HEK293T (cell line): Measurements from ENCODE around the gene FBXO36.

Experiments
- CTCF ChIA-PET: fragments of 350-600 bp; formaldehyde crosslinking; extraction: SDS; loops from one replicate; lab custom pipeline; 2021; ENCODE audit warnings: antibody characterized with exemption, inconsistent platforms; lab: Yijun Ruan, JAX
- POLR2A ChIA-PET: fragments of 350-600 bp; formaldehyde crosslinking; extraction: SDS; loops from one replicate; lab custom pipeline; 2020; ENCODE audit warnings: antibody characterized with exemption, inconsistent platforms; lab: Yijun Ruan, JAX
- DNase-seq: peaks from one replicate; pipeline ENCODE4 v3.0.0; 2012; ENCODE audit warnings: mixed read lengths; ENCODE audit errors: extremely low spot score
- ARNT ChIP-seq: fragments of 450-650 bp; IDR thresholded peaks from 2 replicates; pipeline ENCODE4 v1.6.1; 2017; ENCODE audit warnings: mild to moderate bottlenecking
- BHLHE40 ChIP-seq: fragments of 450-650 bp; IDR thresholded peaks from 2 replicates; pipeline ENCODE4 v1.6.1; 2016; ENCODE audit warnings: mild to moderate bottlenecking, moderate library complexity, borderline replicate concordance
- CTBP1 ChIP-seq: fragments of 450-650 bp; IDR thresholded peaks from 2 replicates; pipeline ENCODE4 v1.6.1; 2016; ENCODE audit warnings: borderline replicate concordance
- ELF4 ChIP-seq: fragments of 450-650 bp; IDR thresholded peaks from 2 replicates; pipeline ENCODE4 v1.6.1; 2017; ENCODE audit warnings: antibody characterized with exemption
- FOXA1 ChIP-seq: fragments of 450-650 bp; IDR thresholded peaks from 2 replicates; pipeline ENCODE4 v1.6.1; 2016; ENCODE audit warnings: mild to moderate bottlenecking
- FOXK2 ChIP-seq: fragments of 450-650 bp; IDR thresholded peaks from 2 replicates; pipeline ENCODE4 v1.6.1; 2016; ENCODE audit warnings: mild to moderate bottlenecking
- FOXM1 ChIP-seq: fragments of 450-650 bp; IDR thresholded peaks from 2 replicates; pipeline ENCODE4 v1.6.1; 2017; ENCODE audit warnings: mild to moderate bottlenecking, borderline replicate concordance
- HDGF ChIP-seq: fragments of 450-650 bp; IDR thresholded peaks from 2 replicates; pipeline ENCODE4 v1.6.1; 2017; ENCODE audit warnings: antibody characterized with exemption, borderline replicate concordance
- L3MBTL2 ChIP-seq: fragments of 450-650 bp; conservative IDR thresholded peaks from 2 replicates; pipeline ENCODE4 v1.6.1; 2016; ENCODE audit warnings: mild to moderate bottlenecking
- LEF1 ChIP-seq: fragments of 450-650 bp; IDR thresholded peaks from 2 replicates; pipeline ENCODE4 v1.6.1; 2017; ENCODE audit warnings: mild to moderate bottlenecking, borderline replicate concordance
- NFRKB ChIP-seq: fragments of 450-650 bp; IDR thresholded peaks from 2 replicates; pipeline ENCODE4 v1.6.1; 2016; ENCODE audit warnings: mild to moderate bottlenecking, moderate library complexity
- SP1 ChIP-seq: fragments of 450-650 bp; IDR thresholded peaks from 2 replicates; pipeline ENCODE4 v1.6.1; 2017
- SUZ12 ChIP-seq: fragments of 450-650 bp; IDR thresholded peaks from 2 replicates; pipeline ENCODE4 v1.6.1; 2016; ENCODE audit warnings: mild to moderate bottlenecking
- TARDBP ChIP-seq: fragments of 450-650 bp; IDR thresholded peaks from 2 replicates; pipeline ENCODE4 v1.6.1; 2016
- ZNF384 ChIP-seq: fragments of 450-650 bp; IDR thresholded peaks from 2 replicates; pipeline ENCODE4 v1.6.1; 2016
- TF ChIP-seq, protein P1 (sequence below): fragments of 450-650 bp; IDR thresholded peaks from 2 replicates; pipeline ENCODE4 v1.6.1; 2016

FBXO36 gene

DNA sequence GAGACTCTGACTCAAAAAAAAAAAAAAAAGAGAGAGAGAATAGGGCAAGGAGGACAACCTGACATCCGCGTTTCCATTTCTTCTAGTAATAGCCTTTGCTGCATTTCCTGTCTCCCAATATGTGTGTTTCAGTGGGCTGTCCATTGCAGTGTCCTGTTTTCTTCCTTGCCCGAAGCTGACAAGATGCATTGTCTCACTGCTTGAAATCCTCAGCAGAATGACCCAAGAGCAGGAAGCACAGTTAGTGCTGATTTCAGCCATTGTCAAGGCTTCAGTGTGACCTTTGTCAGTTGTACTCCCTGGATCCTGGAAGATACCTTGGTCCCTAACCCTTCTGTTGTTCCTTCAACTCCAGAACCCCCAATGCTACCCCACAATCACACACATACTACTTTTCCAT lies 75.3 kb downstream of the FBXO36 start:
- TF ChIP-seq ZNF384 (no peak), ELF4 (no peak), ARNT (no peak), NFRKB (no peak), SP1 (no peak), TARDBP (no peak), FOXA1 (no peak), HDGF (no peak), CTBP1 (no peak), FOXK2 (no peak), FOXM1 (no peak), SUZ12 (no peak), L3MBTL2 (no peak), BHLHE40 (no peak), LEF1 (no peak)
- TF ChIP-seq, protein P1, sequence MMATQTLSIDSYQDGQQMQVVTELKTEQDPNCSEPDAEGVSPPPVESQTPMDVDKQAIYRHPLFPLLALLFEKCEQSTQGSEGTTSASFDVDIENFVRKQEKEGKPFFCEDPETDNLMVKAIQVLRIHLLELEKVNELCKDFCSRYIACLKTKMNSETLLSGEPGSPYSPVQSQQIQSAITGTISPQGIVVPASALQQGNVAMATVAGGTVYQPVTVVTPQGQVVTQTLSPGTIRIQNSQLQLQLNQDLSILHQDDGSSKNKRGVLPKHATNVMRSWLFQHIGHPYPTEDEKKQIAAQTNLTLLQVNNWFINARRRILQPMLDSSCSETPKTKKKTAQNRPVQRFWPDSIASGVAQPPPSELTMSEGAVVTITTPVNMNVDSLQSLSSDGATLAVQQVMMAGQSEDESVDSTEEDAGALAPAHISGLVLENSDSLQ: no peak
- CTCF ChIA-PET: interaction anchor here (0.6 kb wide), 1 partner anchor 11 kb away, joined by 3 read pairs; no protein-coding TSS in a partner anchor
- POLR2A ChIA-PET: no interaction called here
- no peak for DNase-seq

DNA sequence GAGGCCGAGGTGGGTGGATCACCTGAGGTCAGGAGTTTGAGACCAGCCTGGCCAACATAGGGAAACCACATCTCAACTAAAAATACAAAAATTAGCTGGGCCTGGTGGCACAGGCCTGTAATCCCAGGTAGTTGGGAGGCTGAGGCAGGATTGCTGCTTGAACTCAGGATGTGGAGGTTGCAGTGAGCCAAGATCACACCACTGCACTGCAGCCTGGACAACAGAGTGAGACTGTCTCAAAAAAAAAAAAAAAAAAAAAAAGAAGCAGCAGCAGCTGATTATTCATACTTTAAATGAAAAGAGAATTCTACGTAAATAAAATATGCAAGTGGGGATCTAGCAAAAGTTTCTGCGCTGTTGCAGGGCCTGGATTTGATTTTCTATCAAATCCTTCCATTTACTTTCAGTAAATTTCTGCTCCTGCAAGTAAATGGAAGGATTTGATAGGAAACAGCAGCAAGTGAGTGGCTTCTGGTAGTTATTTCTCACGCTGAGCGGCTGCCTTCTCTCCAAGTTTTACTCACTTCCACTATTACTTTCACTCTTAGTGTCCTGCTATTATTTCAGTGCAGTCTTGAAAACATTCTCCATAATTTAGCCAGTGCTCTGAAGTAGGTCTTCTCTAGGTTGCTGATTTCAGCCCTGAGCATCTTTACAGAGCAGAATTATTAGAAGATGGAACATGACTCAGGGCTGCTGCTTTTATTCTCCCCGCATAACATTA lies 78.0 kb downstream of the FBXO36 start:
- POLR2A ChIA-PET: no interaction called here

DNA sequence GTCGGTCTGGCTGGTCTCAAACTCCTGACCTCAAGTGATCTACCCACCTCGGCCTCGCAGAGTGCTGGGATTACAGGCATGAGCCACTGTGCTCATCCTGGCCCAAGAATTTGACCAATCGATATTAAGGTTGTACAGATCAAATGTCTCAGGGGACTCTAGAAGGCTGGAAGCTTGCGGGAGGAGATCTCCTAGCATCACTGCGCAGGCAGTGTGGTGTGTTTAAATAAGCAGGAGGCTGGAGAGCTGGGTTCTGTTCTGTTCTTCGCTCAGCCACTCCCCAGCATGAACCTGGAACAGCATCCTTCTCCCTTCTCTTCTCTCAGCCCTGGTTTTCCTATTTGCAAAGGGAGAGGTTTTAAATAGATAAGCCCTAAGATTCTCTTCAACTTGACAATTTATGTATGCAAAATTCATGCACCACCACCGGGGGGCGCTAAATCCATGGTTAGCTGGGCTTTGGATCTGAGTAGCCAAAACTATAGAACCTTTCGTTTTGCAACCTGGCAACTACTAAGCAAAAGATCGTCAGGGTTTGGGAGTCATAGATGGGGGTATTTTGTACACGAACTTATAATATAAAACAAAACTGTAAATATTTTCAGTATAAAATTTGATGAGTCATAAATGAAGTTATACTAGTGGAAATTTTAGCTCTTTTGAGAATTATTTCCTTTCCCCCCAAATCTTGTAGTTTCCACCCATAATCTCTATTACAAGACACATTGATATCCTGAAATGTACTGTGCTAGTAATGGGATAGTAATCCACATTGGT lies 85.8 kb downstream of the FBXO36 start:
- ChIA-PET CTCF (interaction anchor here (0.5 to 1.5 kb wide), 3 partner anchors 11 to 151 kb away, joined by 3 to 10 read pairs (median 3); no protein-coding TSS in a partner anchor), POLR2A (no interaction called here)
- TF ChIP-seq TARDBP (no peak), L3MBTL2 (no peak), CTBP1 (no peak), NFRKB (no peak), FOXA1 (no peak)
- peak; percentile 58 for DNase-seq

More for the DNA sequence above, 78.0 kb downstream of the FBXO36 start:
- CTCF ChIA-PET: no interaction called here
- no peak for TF ChIP-seq HDGF
- TF ChIP-seq ZNF384: no peak
- no peak for TF ChIP-seq SUZ12
- TF ChIP-seq ELF4: no peak
- TF ChIP-seq CTBP1: no peak
- no peak for TF ChIP-seq ARNT
- TF ChIP-seq FOXA1: no peak
- no peak for DNase-seq

DNA sequence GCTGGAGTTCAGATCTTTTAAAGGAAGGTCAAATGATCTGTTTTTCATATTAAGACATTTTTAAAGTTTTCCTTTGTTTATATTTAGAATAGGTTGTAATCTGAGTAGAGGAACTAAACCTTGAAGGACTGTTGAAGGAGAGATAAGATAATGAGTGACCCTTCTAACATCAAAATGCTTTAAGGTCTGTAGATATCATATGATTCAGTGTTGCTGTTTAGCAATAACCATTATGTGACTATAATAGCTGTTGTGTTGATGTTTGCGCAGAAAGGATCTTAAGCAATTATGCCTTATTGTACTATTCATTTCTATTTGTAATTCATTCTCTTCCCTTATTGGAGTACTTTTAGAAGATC lies 86.4 kb downstream of the FBXO36 start:
- no peak for TF ChIP-seq HDGF
- no peak for TF ChIP-seq NFRKB
- TF ChIP-seq L3MBTL2: no peak
- no peak for TF ChIP-seq ELF4
- TF ChIP-seq, protein P1: no peak
- no peak for TF ChIP-seq TARDBP
- TF ChIP-seq ZNF384: no peak
- no peak for TF ChIP-seq SP1
- no peak for TF ChIP-seq FOXA1
- no peak for TF ChIP-seq CTBP1
- POLR2A ChIA-PET: no interaction called here
- CTCF ChIA-PET: interaction anchor here (0.5 to 1.5 kb wide), 3 partner anchors 11 to 151 kb away, joined by 3 to 10 read pairs (median 3); no protein-coding TSS in a partner anchor
- DNase-seq: no peak

DNA sequence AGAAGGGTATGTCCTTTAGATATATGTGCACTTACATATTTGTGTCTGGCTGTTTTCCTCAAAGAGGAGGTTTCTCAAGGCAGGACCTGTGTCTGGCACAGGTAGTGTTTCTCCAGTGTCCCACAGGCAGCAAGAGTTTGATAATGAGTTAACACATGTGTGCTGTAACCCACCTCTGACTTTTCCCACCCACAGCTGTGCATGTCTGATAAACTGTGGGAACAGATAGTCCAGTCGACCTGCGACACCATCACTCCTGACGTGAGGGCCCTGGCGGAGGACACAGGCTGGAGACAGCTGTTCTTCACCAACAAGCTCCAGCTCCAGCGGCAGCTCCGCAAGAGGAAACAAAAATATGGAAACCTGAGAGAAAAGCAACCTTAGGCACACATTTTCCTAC lies 88.2 kb downstream of the FBXO36 start:
- TF ChIP-seq BHLHE40 (no peak), SP1 (no peak), HDGF (no peak), TARDBP (no peak), FOXA1 (no peak), CTBP1 (no peak), L3MBTL2 (no peak)
- ChIA-PET POLR2A (no interaction called here), CTCF (no interaction called here)
- DNase-seq: no peak

DNA sequence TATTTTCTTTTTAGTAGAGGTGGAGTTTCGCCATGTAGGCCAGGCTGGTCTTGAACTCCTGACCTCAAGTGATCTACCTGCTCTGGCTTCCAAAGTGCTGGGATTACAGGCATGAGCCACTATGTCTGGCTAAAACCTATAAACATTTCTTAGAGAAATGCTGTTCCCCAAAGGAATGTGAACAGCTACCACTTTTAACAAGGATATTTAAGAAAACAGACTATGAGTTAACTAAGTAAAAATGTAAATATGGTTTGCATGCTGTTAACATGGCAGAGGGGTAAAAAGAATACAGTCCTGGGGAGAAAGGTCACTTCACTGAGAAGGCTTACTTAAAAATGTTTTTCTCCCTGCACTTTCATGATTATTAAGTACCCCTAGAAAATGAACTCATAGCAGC lies 89.3 kb downstream of the FBXO36 start:
- no peak for DNase-seq
- TF ChIP-seq HDGF (no peak), ARNT (no peak), NFRKB (no peak), BHLHE40 (no peak), ELF4 (no peak), ZNF384 (no peak)
- CTCF ChIA-PET: no interaction called here

More for the DNA sequence above, 89.3 kb downstream of the FBXO36 start:
- POLR2A ChIA-PET: no interaction called here
